Pericardium fibroblast (primary cell): ENCODE data around the gene CLEC10A. TPM values are rescaled to one million over a fixed set of nuclear protein-coding genes. Genes with fewer than 3 reads are reported as not detected.

Experiments used
- total RNA-seq: library from RNA; depleted of rRNA; stranded (reverse); fragments of >200 nt; gene quantifications from 2 replicates; pipeline ENCODE4 v1.2.3, GENCODE V29; 2015

Gene CLEC10A
- total RNA-seq: not detected in 2 replicates

GRCh38 chr17:7079581-7080455 is at the start of gene CLEC10A:
Gene CLEC10A (minus strand): TSS chr17:7080251. CDS start chr17:7078812, 1,439 bp downstream.

GRCh38 chr17:7114241-7114874 is 34.3 kb upstream of the CLEC10A start, which contains the start of gene ASGR2:
Gene ASGR2 (minus strand): TSS chr17:7114822. CDS start chr17:7114240, 582 bp downstream.

GRCh38 chr17:7043497-7044198 is 36.4 kb downstream of the CLEC10A start, which contains the start of gene SLC16A11:
Gene SLC16A11 (minus strand): TSS chr17:7044092. CDS start chr17:7043513, 579 bp downstream.

GRCh38 chr17:7035591-7036368 is 44.3 kb downstream of the CLEC10A start, which contains the start of gene SLC16A13:
Gene SLC16A13 (plus strand): TSS chr17:7036015. CDS start chr17:7036383, 368 bp downstream.

Other genes starting within 250 kb of the CLEC10A start
- gene TEKT1, start 248.5 kb downstream of the CLEC10A start, total RNA-seq: not detected in 2 replicates
- gene ALOX12, start 84.2 kb downstream of the CLEC10A start, total RNA-seq: not detected in 2 replicates
- 263 and 289 TPM in 2 replicates for gene RNASEK, start 67.6 kb downstream of the CLEC10A start, total RNA-seq
- gene BCL6B, start 57.2 kb downstream of the CLEC10A start, total RNA-seq: 0.35 and 2.2 TPM in 2 replicates
- gene SLC16A13, start 44.2 kb downstream of the CLEC10A start, total RNA-seq: 0.17 and 1.2 TPM in 2 replicates
- 0.60 TPM in 1 of 2 replicates, not detected in the other for gene SLC16A11, start 36.2 kb downstream of the CLEC10A start, total RNA-seq
- not detected in 2 replicates for gene ASGR2, start 34.6 kb upstream of the CLEC10A start, total RNA-seq
- gene ASGR1, start 99.1 kb upstream of the CLEC10A start, total RNA-seq: 0.35 and 0.85 TPM in 2 replicates
- gene DLG4, start 139.6 kb upstream of the CLEC10A start, total RNA-seq: 8.5 and 13.6 TPM in 2 replicates
- 194 and 234 TPM in 2 replicates for gene ACADVL, start 139.7 kb upstream of the CLEC10A start, total RNA-seq
- gene DVL2, start 154.3 kb upstream of the CLEC10A start, total RNA-seq: 61.8 and 63.7 TPM in 2 replicates
- 37.1 and 52.7 TPM in 2 replicates for gene PHF23, start 159.2 kb upstream of the CLEC10A start, total RNA-seq
- gene GABARAP, start 162.2 kb upstream of the CLEC10A start, total RNA-seq: 916 and 1,059 TPM in 2 replicates
- 56.2 and 97.6 TPM in 2 replicates for gene CTDNEP1, start 171.5 kb upstream of the CLEC10A start, total RNA-seq
- gene ELP5, start 172.0 kb upstream of the CLEC10A start, total RNA-seq: 24.4 and 27.7 TPM in 2 replicates
- gene CLDN7, start 182.2 kb upstream of the CLEC10A start, total RNA-seq: 0.17 and 1.3 TPM in 2 replicates
- gene SLC2A4, start 201.5 kb upstream of the CLEC10A start, total RNA-seq: 0.23 TPM in 1 of 2 replicates, not detected in the other
- gene YBX2, start 214.4 kb upstream of the CLEC10A start, total RNA-seq: 0.60 TPM in 1 of 2 replicates, not detected in the other
- gene EIF5A, start 227.4 kb upstream of the CLEC10A start, total RNA-seq: 327 and 351 TPM in 2 replicates
- 65.2 and 92.2 TPM in 2 replicates for gene GPS2, start 235.1 kb upstream of the CLEC10A start, total RNA-seq
- gene NEURL4, start 249.1 kb upstream of the CLEC10A start, total RNA-seq: 8.9 and 13.0 TPM in 2 replicates